K562 (cell line): Measurements from ENCODE around the gene DHPS. TPM values are rescaled to one million over a fixed set of nuclear protein-coding genes. Genes with fewer than 3 reads are reported as not detected.

Experiments
- CBX3 ChIP-seq, 2 experiments: IDR thresholded peaks; 1 replicate in 1 of 2; 2 replicates in 1 of 2; pipeline ENCODE4 v1.6.1; 2012; ENCODE audit warnings: inconsistent platforms in 2 of 2, low read length in 2 of 2, borderline replicate concordance in 1 of 2, control low read depth in 1 of 2
- CREBBP ChIP-seq: IDR thresholded peaks from one replicate; pipeline ENCODE4 v1.6.1; 2012; ENCODE audit warnings: low read depth, mild to moderate bottlenecking, control low read depth, inconsistent platforms, low read length
- KLF10 ChIP-seq: fragments of 250-450 bp; sonication (Bioruptor Pico); IDR thresholded peaks from 2 replicates; pipeline ENCODE4 v1.6.1; 2021; ENCODE audit warnings: matching md5 sums
- MTA3 ChIP-seq: fragments of 450-650 bp; formaldehyde crosslinking; IDR thresholded peaks from 2 replicates; pipeline ENCODE4 v1.6.1; 2017; ENCODE audit warnings: mild to moderate bottlenecking, borderline replicate concordance
- RBFOX2 ChIP-seq: fragments of 200-400 bp; formaldehyde crosslinking; IDR thresholded peaks from 2 replicates; pipeline ENCODE4 v1.6.1; 2017; ENCODE audit warnings: low read depth, mild to moderate bottlenecking, low read length, moderate library complexity
- RBM25 ChIP-seq: fragments of 200-400 bp; formaldehyde crosslinking; IDR thresholded peaks from 2 replicates; pipeline ENCODE4 v1.6.1; 2018; ENCODE audit warnings: low read length, low read depth, moderate library complexity; ENCODE audit not compliant: severe bottlenecking
- SAFB ChIP-seq: fragments of 200-400 bp; formaldehyde crosslinking; IDR thresholded peaks from 2 replicates; pipeline ENCODE4 v1.6.1; 2017; ENCODE audit warnings: low read depth, low read length, borderline replicate concordance
- SIRT6 ChIP-seq: IDR thresholded peaks from one replicate; pipeline ENCODE4 v1.6.1; 2012; ENCODE audit warnings: low read depth, mild to moderate bottlenecking, control low read depth, inconsistent platforms, low read length, moderate library complexity
- SP1 ChIP-seq: sonication (generic); formaldehyde crosslinking; IDR thresholded peaks from 2 replicates; pipeline ENCODE4 v1.8.1; 2022; ENCODE audit warnings: mild to moderate bottlenecking, missing genetic modification reagents
- ZNF224 ChIP-seq: sonication (generic); formaldehyde crosslinking; IDR thresholded peaks from 2 replicates; pipeline ENCODE4 v1.8.0; 2022; ENCODE audit warnings: mild to moderate bottlenecking, missing genetic modification reagents
- ZNF3 ChIP-seq: fragments of 250-450 bp; sonication (Bioruptor Pico); IDR thresholded peaks from 2 replicates; pipeline ENCODE4 v1.5.0; 2021; ENCODE audit warnings: mild to moderate bottlenecking, moderate library complexity
- polyA plus RNA-seq, 8 experiments: library from polyadenylated mRNA; depleted of rRNA in 4 of 8; stranded (reverse) in 5 of 8; unstranded in 3 of 8; fragments of >200 nt; fragmentation: Nextera tagmentation in 2 of 8; fragmentation: Illumina TruSeq in 1 of 8; extraction: Ambion mirVana in 2 of 8; extraction: Trizol in 1 of 8; gene quantifications; 2 replicates each; pipeline versions ENCODE4 v1.2.1 to v1.2.3, GENCODE V29; 2011 to 2014; ENCODE audit warnings: inconsistent platforms in 1 of 8, missing spikeins in 1 of 8
- total RNA-seq, 7 experiments: library from RNA; depleted of rRNA in 6 of 7; stranded (reverse); fragments of >200 nt in 6 of 7; fragmentation: Illumina TruSeq in 2 of 7; extraction: Trizol in 2 of 7; gene quantifications; 2 replicates each; pipeline versions ENCODE4 v1.2.1 to v1.2.3, GENCODE V29; 2011 to 2021; ENCODE audit warnings: low replicate concordance in 1 of 7
- TF ChIP-seq, protein P1 (sequence below): conservative IDR thresholded peaks from 2 replicates; pipeline ENCODE4 v1.6.1; 2011; ENCODE audit warnings: low read depth, mild to moderate bottlenecking, low read length; ENCODE audit not compliant: control insufficient read depth
- TF ChIP-seq, protein P2 (sequence below): fragments of 250-450 bp; sonication (Bioruptor Pico); IDR thresholded peaks from 2 replicates; pipeline ENCODE4 v1.6.1; 2021; ENCODE audit warnings: mild to moderate bottlenecking
- TF ChIP-seq, protein P3 (sequence below): sonication (generic); formaldehyde crosslinking; IDR thresholded peaks from 2 replicates; pipeline ENCODE4 v1.8.0; 2023; ENCODE audit warnings: missing genetic modification reagents, mild to moderate bottlenecking, borderline replicate concordance
- TF ChIP-seq, protein P4 (sequence below): fragments of 250-450 bp; sonication (Bioruptor Pico); IDR thresholded peaks from 2 replicates; pipeline ENCODE4 v1.8.0; 2022; ENCODE audit warnings: inconsistent platforms, mild to moderate bottlenecking, moderate library complexity, borderline replicate concordance
- TF ChIP-seq, protein P5 (sequence below): sonication (generic); formaldehyde crosslinking; IDR thresholded peaks from 2 replicates; pipeline ENCODE4 v1.8.0; 2022; ENCODE audit warnings: mild to moderate bottlenecking, missing genetic modification reagents, borderline replicate concordance

The DHPS gene
- total and polyA plus RNA-seq, 9 of the 15 experiments (the other 6 are each of a cell fraction or from before 2014, with no cell fraction given) = 47.1 to 110 (median 79.9) TPM

DNA sequence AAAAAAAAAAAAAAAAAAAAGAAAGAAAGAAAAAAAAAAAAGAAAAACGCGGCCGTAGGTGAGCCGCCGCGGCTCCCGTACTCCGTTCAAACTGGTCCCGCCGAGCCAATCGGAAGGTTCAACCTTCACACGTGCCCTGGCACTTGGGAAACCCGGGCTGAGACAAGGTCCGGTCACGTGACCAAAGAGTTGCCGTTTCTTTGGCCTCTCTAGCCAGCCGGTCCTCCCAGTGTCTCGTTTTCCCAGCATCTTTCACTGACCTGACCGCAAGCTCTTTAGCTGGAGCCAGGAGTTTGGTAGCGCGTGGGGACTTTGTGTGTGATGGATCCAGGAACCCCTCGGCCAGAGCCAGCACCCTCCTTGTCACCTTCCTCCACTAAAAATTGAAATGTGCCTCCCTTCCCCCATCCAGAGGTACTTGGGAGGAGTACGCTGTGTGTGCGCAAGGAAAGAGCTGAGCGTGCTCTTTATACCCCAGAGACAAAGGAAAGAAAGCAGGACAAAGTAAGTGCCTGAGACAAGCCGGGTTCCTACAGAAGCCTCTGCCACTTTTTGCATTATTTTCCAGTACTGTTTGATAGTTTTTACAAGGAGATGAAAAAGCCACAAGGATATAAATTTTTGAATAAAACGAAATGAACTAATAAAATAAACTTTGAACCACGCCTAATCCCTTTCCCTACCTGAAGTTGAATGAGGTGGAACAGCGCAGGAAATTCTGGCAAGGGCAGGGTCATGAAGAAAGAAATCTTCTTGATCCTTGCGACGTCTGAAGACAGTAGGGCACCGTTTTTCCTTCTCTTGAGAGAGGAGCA is 41.1 kb upstream of the DHPS start (continued):
- TF ChIP-seq CREBBP (no peak), ZNF3 (CRISPR knock-in tag) (no peak), CBX3 (IDR thresholded peaks at IDR 0.05; ENCODE audit: borderline replicate concordance in 1 of 2, low read length in 2 of 2) (no peak), RBM25 (peak; percentile 3), SIRT6 (no peak), SAFB (no peak), ZNF224 (CRISPR knock-in tag) (no peak), MTA3 (peak; percentile 95), KLF10 (CRISPR knock-in tag) (no peak), RBFOX2 (peak; percentile 84), SP1 (CRISPR knock-in tag) (peak; percentile 74; the same call in 1 of the 2 replicates)
- TF ChIP-seq, protein P1, sequence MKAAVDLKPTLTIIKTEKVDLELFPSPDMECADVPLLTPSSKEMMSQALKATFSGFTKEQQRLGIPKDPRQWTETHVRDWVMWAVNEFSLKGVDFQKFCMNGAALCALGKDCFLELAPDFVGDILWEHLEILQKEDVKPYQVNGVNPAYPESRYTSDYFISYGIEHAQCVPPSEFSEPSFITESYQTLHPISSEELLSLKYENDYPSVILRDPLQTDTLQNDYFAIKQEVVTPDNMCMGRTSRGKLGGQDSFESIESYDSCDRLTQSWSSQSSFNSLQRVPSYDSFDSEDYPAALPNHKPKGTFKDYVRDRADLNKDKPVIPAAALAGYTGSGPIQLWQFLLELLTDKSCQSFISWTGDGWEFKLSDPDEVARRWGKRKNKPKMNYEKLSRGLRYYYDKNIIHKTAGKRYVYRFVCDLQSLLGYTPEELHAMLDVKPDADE = 0 out of 2 replicates have a peak, but pooled peaks have one; percentile 42
- TF ChIP-seq, protein P2, sequence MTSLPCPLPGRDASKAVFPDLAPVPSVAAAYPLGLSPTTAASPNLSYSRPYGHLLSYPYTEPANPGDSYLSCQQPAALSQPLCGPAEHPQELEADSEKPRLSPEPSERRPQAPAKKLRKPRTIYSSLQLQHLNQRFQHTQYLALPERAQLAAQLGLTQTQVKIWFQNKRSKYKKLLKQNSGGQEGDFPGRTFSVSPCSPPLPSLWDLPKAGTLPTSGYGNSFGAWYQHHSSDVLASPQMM (CRISPR knock-in tag) = no peak
- TF ChIP-seq, protein P3, sequence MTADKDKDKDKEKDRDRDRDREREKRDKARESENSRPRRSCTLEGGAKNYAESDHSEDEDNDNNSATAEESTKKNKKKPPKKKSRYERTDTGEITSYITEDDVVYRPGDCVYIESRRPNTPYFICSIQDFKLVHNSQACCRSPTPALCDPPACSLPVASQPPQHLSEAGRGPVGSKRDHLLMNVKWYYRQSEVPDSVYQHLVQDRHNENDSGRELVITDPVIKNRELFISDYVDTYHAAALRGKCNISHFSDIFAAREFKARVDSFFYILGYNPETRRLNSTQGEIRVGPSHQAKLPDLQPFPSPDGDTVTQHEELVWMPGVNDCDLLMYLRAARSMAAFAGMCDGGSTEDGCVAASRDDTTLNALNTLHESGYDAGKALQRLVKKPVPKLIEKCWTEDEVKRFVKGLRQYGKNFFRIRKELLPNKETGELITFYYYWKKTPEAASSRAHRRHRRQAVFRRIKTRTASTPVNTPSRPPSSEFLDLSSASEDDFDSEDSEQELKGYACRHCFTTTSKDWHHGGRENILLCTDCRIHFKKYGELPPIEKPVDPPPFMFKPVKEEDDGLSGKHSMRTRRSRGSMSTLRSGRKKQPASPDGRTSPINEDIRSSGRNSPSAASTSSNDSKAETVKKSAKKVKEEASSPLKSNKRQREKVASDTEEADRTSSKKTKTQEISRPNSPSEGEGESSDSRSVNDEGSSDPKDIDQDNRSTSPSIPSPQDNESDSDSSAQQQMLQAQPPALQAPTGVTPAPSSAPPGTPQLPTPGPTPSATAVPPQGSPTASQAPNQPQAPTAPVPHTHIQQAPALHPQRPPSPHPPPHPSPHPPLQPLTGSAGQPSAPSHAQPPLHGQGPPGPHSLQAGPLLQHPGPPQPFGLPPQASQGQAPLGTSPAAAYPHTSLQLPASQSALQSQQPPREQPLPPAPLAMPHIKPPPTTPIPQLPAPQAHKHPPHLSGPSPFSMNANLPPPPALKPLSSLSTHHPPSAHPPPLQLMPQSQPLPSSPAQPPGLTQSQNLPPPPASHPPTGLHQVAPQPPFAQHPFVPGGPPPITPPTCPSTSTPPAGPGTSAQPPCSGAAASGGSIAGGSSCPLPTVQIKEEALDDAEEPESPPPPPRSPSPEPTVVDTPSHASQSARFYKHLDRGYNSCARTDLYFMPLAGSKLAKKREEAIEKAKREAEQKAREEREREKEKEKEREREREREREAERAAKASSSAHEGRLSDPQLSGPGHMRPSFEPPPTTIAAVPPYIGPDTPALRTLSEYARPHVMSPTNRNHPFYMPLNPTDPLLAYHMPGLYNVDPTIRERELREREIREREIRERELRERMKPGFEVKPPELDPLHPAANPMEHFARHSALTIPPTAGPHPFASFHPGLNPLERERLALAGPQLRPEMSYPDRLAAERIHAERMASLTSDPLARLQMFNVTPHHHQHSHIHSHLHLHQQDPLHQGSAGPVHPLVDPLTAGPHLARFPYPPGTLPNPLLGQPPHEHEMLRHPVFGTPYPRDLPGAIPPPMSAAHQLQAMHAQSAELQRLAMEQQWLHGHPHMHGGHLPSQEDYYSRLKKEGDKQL (CRISPR knock-in tag) = no peak
- TF ChIP-seq, protein P4, sequence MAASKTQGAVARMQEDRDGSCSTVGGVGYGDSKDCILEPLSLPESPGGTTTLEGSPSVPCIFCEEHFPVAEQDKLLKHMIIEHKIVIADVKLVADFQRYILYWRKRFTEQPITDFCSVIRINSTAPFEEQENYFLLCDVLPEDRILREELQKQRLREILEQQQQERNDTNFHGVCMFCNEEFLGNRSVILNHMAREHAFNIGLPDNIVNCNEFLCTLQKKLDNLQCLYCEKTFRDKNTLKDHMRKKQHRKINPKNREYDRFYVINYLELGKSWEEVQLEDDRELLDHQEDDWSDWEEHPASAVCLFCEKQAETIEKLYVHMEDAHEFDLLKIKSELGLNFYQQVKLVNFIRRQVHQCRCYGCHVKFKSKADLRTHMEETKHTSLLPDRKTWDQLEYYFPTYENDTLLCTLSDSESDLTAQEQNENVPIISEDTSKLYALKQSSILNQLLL (CRISPR knock-in tag) = no peak
- TF ChIP-seq, protein P5, sequence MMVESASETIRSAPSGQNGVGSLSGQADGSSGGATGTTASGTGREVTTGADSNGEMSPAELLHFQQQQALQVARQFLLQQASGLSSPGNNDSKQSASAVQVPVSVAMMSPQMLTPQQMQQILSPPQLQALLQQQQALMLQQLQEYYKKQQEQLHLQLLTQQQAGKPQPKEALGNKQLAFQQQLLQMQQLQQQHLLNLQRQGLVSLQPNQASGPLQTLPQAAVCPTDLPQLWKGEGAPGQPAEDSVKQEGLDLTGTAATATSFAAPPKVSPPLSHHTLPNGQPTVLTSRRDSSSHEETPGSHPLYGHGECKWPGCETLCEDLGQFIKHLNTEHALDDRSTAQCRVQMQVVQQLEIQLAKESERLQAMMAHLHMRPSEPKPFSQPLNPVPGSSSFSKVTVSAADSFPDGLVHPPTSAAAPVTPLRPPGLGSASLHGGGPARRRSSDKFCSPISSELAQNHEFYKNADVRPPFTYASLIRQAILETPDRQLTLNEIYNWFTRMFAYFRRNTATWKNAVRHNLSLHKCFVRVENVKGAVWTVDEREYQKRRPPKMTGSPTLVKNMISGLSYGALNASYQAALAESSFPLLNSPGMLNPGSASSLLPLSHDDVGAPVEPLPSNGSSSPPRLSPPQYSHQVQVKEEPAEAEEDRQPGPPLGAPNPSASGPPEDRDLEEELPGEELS (CRISPR knock-in tag) = 0 out of 2 replicates have a peak, but pooled peaks have one; percentile 47
